Hippocampal formation (tissue), 2 donors: ENCODE results near the gene JPT1.
"Not testable (repeated sequence)": the region's sequence is repeated elsewhere in the genome, so short reads cannot be mapped to it uniquely, and the experiment has no call there.

Experiments
- DNase-seq, 2 donors: peaks; one replicate each; lab custom pipeline; 2025; lab: John Stamatoyannopoulos, UW

JPT1 gene

GRCh38 chr17:75130059-75130631, 24.2 kb downstream of the JPT1 start:
- DNase-seq = no peak

GRCh38 chr17:75129576-75129975, 24.7 kb downstream of the JPT1 start:
- no peak for DNase-seq

- DNase-seq = no peak
Observed at GRCh38 chr17:75128694-75129505, 25.4 kb downstream of the JPT1 start.

GRCh38 chr17:75127936-75128335, 26.4 kb downstream of the JPT1 start:
- not testable (repeated sequence) for DNase-seq

GRCh38 chr17:75126954-75127353, 27.4 kb downstream of the JPT1 start:
- DNase-seq = no peak

GRCh38 chr17:75125984-75126383, 28.3 kb downstream of the JPT1 start:
- no peak for DNase-seq

- no peak for DNase-seq
Observed at GRCh38 chr17:75124819-75125162, 29.5 kb downstream of the JPT1 start.

GRCh38 chr17:75124041-75124818, 30.1 kb downstream of the JPT1 start:
- DNase-seq = no peak

- no peak for DNase-seq
Observed at GRCh38 chr17:75118307-75118706, 36.0 kb downstream of the JPT1 start.

- no peak for DNase-seq
Observed at GRCh38 chr17:75116737-75117136, 37.6 kb downstream of the JPT1 start.

- DNase-seq = no peak
Observed at GRCh38 chr17:75115555-75115954, 38.8 kb downstream of the JPT1 start.

- no peak for DNase-seq
Observed at GRCh38 chr17:75114552-75115314, 39.6 kb downstream of the JPT1 start.

- DNase-seq = peak; percentile 86
Observed at GRCh38 chr17:75113798-75114551, 40.3 kb downstream of the JPT1 start.

GRCh38 chr17:75111777-75112335, 42.5 kb downstream of the JPT1 start:
- DNase-seq = no peak

GRCh38 chr17:75110234-75110937, 43.9 kb downstream of the JPT1 start:
- no peak for DNase-seq

GRCh38 chr17:75109407-75110233, 44.7 kb downstream of the JPT1 start, which contains the start of gene ARMC7:
TSS of gene ARMC7 (plus strand) at chr17:75109969. CDS start at chr17:75110289, 320 bp downstream.
- DNase-seq = peak; percentile 68 to 82

- no peak for DNase-seq
Observed at GRCh38 chr17:75109046-75109406, 45.3 kb downstream of the JPT1 start.

GRCh38 chr17:75108193-75108592, 46.1 kb downstream of the JPT1 start:
- no peak for DNase-seq
